Measurements from ENCODE around the gene MYO1D.

DNA sequence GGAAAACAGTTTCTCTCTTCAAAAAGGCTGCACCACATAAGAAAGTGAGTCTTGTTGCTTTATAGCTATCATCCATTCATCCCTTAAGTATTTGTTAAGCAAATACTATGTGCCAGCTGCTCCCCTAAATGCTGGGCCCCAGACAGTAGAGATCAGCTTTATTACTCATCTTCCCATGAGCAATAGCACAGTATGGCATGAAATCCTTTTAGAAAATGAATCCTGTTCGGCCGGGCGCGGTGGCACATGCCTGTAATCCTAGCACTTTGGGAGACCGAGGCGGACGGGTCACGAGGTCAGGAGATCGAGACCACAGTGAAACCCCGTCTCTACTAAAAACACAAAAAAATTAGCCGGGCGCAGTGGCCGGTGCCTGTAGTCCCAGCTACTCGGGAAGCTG is 99.5 kb downstream of the MYO1D start:
- TF ChIP-seq, protein P1, sequence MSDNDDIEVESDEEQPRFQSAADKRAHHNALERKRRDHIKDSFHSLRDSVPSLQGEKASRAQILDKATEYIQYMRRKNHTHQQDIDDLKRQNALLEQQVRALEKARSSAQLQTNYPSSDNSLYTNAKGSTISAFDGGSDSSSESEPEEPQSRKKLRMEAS (IDR thresholded peaks at IDR 0.05) = no peak
- TF ChIP-seq, protein P2, sequence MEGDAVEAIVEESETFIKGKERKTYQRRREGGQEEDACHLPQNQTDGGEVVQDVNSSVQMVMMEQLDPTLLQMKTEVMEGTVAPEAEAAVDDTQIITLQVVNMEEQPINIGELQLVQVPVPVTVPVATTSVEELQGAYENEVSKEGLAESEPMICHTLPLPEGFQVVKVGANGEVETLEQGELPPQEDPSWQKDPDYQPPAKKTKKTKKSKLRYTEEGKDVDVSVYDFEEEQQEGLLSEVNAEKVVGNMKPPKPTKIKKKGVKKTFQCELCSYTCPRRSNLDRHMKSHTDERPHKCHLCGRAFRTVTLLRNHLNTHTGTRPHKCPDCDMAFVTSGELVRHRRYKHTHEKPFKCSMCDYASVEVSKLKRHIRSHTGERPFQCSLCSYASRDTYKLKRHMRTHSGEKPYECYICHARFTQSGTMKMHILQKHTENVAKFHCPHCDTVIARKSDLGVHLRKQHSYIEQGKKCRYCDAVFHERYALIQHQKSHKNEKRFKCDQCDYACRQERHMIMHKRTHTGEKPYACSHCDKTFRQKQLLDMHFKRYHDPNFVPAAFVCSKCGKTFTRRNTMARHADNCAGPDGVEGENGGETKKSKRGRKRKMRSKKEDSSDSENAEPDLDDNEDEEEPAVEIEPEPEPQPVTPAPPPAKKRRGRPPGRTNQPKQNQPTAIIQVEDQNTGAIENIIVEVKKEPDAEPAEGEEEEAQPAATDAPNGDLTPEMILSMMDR (IDR thresholded peaks at IDR 0.05; ENCODE audit: low read depth, low read length, missing input control) = no peak
- TF ChIP-seq HNF4G (IDR thresholded peaks at IDR 0.05) = no peak

Measured in liver (tissue), 3 donors.